Measurements from ENCODE around the gene MAP1LC3C. TPM values are rescaled to one million over a fixed set of nuclear protein-coding genes. Genes with fewer than 3 reads are reported as not detected.

The MAP1LC3C gene
- not detected in 2 replicates for total RNA-seq

DNA sequence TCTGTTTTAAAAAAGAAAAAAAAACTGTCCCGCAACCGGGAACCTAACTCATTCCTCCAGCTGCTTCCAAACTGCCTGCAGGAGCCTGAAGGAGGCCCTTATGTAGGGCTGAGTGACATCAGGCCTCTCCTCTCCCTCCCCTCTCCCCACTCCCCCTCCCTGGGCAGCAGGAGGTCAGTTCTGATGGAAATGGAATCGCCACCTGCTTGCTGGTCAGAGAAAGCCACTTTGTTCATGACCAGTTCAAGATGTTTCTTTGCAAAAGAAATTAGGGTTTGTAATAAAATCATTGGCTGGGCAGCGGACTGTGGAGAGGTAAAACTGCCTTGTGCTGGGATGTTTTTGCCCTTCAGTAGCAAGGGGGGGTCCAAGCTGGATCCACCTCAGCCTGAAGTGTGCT lies at the start of gene MAP1LC3C:
Gene MAP1LC3C, minus strand, starts transcription at position 73 of the 400 bp plus-strand sequence. CDS start 90 bp downstream, outside the sequence.

DNA sequence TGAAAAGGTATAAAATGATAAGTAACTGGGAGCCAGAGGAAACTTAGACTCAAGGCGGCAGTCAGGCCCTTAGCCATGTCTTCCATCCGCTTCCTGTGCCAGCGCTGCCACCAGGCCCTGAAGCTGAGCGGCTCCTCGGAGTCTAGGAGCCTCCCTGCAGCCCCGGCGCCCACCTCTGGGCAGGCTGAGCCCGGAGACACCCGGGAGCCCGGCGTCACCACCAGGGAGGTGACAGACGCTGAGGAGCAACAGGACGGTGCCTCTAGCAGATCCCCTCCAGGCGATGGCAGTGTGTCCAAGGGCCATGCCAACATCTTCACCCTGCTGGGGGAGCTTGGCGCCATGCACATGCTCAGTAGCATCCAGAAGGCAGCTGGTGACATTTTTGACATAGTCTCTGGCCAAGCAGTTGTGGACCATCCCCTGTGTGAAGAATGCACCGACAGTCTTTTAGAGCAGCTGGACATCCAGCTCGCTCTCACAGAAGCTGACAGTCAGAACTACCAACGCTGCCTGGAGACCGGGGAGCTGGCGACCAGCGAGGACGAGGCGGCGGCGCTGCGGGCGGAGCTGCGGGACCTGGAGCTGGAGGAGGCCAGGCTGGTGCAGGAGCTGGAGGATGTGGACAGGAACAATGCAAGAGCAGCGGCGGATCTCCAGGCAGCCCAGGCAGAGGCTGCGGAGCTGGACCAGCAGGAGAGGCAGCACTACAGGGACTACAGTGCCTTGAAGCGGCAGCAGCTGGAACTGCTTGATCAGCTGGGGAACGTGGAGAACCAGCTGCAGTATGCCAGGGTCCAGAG lies 41.0 kb downstream of the MAP1LC3C start, which contains the start of gene BECN2:
Gene BECN2, plus strand, starts transcription at position 76 of the 803 bp plus-strand sequence. Its CDS starts 0 bp downstream, at position 76.

Other genes starting within 250 kb of the MAP1LC3C start
- gene EXO1, start 150.9 kb downstream of the MAP1LC3C start, total RNA-seq, result 0.64 and 1.9 TPM in 2 replicates
- not detected in 2 replicates for gene BECN2, start 41.3 kb downstream of the MAP1LC3C start, total RNA-seq